HG02610 (cell line): Measurements from ENCODE around the gene NDUFA8.

ENCODE experiments used
- ATAC-seq: cut with Tn5 transposase; IDR thresholded peaks from one replicate; pipeline ENCODE4 v1.9.1; 2021; ENCODE audit warnings: mild to moderate bottlenecking, moderate library complexity; ENCODE audit not compliant: unreplicated experiment

NDUFA8 gene

DNA sequence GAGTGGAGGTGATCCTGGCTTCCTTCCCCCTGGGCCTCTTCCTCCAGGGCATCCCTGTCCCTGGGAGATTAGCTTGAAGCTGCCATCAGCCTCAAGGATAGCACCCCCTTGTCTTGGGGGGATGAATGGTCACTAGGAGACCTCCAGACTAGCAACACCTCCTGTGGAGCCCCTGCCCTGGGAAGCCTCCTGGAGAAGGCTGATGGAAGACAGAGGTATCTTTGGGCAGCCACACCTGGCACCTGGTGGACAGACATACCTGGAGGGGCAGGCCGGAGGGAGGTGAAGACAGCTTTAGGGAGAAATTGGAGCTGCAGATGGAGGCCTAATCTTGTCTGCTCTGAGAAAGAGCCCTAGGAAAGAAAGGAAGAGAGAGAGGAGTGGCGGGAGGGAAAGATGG lies 57.4 kb downstream of the NDUFA8 start:
- no peak for ATAC-seq

- no peak for ATAC-seq
Observed at GRCh38 chr9:122100756-122101155, 58.8 kb downstream of the NDUFA8 start.

DNA sequence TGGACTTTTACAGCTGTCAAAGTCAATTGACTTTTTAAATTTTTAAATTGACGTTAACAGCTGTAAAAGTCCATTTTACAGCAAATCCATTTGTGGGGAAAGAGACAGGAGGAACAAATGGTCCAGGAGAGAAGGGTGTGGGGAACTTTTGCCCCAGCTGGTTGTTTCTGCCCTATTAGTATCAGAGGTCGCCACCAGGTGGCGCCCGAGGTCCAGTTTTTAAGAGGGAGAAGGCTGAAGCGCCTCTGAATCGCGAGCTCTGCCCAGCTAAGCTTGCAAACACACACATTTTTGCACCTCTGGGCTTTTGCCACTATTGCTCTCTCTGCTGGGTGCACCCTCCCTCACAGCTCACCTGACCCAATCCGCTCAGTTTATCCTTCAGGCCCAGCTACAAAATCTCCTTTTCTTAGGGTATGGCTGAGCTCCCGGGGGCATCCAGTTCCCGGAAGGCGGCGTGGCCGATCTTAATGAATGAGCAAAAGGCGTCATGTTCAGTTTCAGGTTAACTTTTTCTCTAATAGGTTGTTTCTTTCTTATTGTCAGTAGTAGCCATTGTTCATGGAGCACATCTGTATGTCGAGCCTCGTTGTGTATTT lies 60.2 kb downstream of the NDUFA8 start:
- ATAC-seq: peak; percentile 57

GRCh38 chr9:122097679-122098315 lies 61.8 kb downstream of the NDUFA8 start:
- no peak for ATAC-seq

GRCh38 chr9:122096620-122097415 lies 62.8 kb downstream of the NDUFA8 start:
- ATAC-seq: no peak

DNA sequence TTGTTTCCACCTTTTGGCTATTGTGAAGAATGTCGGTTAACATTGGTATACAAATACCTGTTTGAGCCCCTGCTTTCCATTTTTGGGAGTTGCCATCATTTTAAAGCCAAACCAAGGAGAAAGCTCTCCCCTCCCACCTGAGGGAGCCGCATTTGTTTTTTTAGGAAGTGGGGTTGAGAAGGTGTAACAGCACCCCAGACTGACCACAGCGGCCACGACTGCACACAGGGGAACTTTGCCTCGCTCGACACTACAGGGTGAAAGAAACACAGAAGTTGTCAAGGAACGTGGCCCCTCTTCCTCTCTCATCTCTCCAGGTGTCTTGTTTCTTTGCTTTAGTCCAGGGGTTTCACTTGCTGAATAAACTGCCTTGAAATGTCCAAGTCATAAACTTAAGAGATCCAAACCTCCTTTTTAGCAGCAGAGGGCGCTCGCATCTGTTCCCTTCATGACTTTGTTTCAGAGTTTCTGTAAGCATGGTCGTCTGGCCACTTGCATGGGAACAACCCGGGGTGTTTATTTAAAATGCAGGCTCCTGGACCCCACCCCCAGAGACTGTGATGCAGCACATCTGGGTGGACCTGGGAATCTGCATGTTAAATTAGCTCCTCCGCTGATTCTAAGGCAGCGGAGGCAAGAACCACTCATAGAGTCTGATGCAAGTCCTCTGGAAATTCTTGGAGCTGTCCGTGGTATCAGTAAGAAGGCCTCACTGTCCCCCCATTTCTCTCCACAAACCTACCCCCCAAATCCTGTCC lies 64.4 kb downstream of the NDUFA8 start:
- no peak for ATAC-seq
